ENCODE data around the gene METTL6. TPM values are rescaled to one million over a fixed set of nuclear protein-coding genes. Genes with fewer than 3 reads are reported as not detected.
A peak's percentile ranks its signal among the peaks of the same experiment; 100 is the strongest.

Gene METTL6
- total and polyA plus RNA-seq, 7 experiments from 2014 or later, result 7.9 to 23.0 (median 18.3) TPM

- Mint-ChIP-seq H3K27ac (peak overlapping the region in 1 of 9 donors; percentile 59), H3K4me3 (no peak overlapping the region), H3K27me3 (no peaks in the 10 kb centered on the region), H3K36me3 (peaks cover 11 to 64% (median 45%) of the 10 kb centered on the region in 5 donors), H3K4me1 (peaks cover 0 to 35% (median 5%) of the 10 kb centered on the region in 7 donors), H3K9me3 (no peaks in the 10 kb centered on the region)
- DNase-seq (no peak), ATAC-seq (peak; percentile 55)
- no peaks in the 10 kb centered on the region for H3K4me1 ChIP-seq (ENCODE audit: control insufficient read depth in 2 of 2, insufficient read depth in 2 of 2, low read length in 2 of 2)
- ChIA-PET POLR2A (no interaction called here), CTCF (no interaction called here)
- intact Hi-C loops (cut with micrococcal nuclease), result no loop called here
- H3K27me3 ChIP-seq (ENCODE audit: control insufficient read depth in 2 of 2, insufficient read depth in 2 of 2, low read length in 2 of 2), result no peaks in the 10 kb centered on the region
- no peak overlapping the region for H3K27ac ChIP-seq (ENCODE audit: low read depth, low read length)
- H3K4me3 ChIP-seq (ENCODE audit: low read length), result no peak overlapping the region
- H3K36me3 ChIP-seq (ENCODE audit: control insufficient read depth in 2 of 3, insufficient read depth in 3 of 3, low read length in 3 of 3), result peaks cover 13 to 73% (median 31%) of the 10 kb centered on the region in 3 experiments
- H3K9me3 ChIP-seq (ENCODE audit: control insufficient read depth in 2 of 3, low read length in 3 of 3), result no peaks in the 10 kb centered on the region
Observed at GRCh38 chr3:15438983-15439382, 11.6 kb upstream of the METTL6 start.

- intact Hi-C loops (cut with micrococcal nuclease), result no loop called here
- no peaks in the 10 kb centered on the region for H3K9me3 Mint-ChIP-seq
- DNase-seq (no peak), ATAC-seq (no peak)
- POLR2A ChIA-PET, result no interaction called here
- Histone ChIP-seq H3K36me3 (ENCODE audit: control insufficient read depth in 2 of 3, insufficient read depth in 3 of 3, low read length in 3 of 3) (peaks cover 25 to 87% (median 39%) of the 10 kb centered on the region in 3 experiments), H3K4me3 (ENCODE audit: low read length) (no peak overlapping the region), H3K27ac (ENCODE audit: low read depth, low read length) (no peak overlapping the region), H3K27me3 (ENCODE audit: control insufficient read depth in 2 of 2, insufficient read depth in 2 of 2, low read length in 2 of 2) (no peaks in the 10 kb centered on the region), H3K9me3 (ENCODE audit: control insufficient read depth in 2 of 3, low read length in 3 of 3) (no peaks in the 10 kb centered on the region), H3K4me1 (ENCODE audit: control insufficient read depth in 2 of 2, insufficient read depth in 2 of 2, low read length in 2 of 2) (no peaks in the 10 kb centered on the region)
- peaks cover 13 to 64% (median 38%) of the 10 kb centered on the region in 5 donors for H3K36me3 Mint-ChIP-seq
- CTCF ChIA-PET, result no interaction called here
- no peak overlapping the region for H3K27ac Mint-ChIP-seq
- no peak overlapping the region for H3K4me3 Mint-ChIP-seq
- H3K27me3 Mint-ChIP-seq, result no peaks in the 10 kb centered on the region
- peaks cover 5 to 42% (median 15%) of the 10 kb centered on the region in 7 donors for H3K4me1 Mint-ChIP-seq
Observed at GRCh38 chr3:15436246-15436645, 8.9 kb upstream of the METTL6 start.

- Mint-ChIP-seq H3K36me3 (peaks cover 9 to 55% (median 30%) of the 10 kb centered on the region in 5 donors), H3K4me1 (peaks cover 6 to 40% (median 27%) of the 10 kb centered on the region in 7 donors), H3K9me3 (no peaks in the 10 kb centered on the region), H3K4me3 (no peak overlapping the region), H3K27me3 (no peaks in the 10 kb centered on the region), H3K27ac (no peak overlapping the region)
- POLR2A ChIA-PET, result no interaction called here
- no peak overlapping the region for H3K4me3 ChIP-seq (ENCODE audit: low read length)
- no peak overlapping the region for H3K27ac ChIP-seq (ENCODE audit: low read depth, low read length)
- CTCF ChIA-PET, result interaction anchor here (0.5 to 1.3 kb wide), 2 partner anchors 230 to 292 kb away, joined by 3 read pairs; no protein-coding TSS in a partner anchor
- H3K4me1 ChIP-seq (ENCODE audit: control insufficient read depth in 2 of 2, insufficient read depth in 2 of 2, low read length in 2 of 2), result no peaks in the 10 kb centered on the region
- H3K9me3 ChIP-seq (ENCODE audit: control insufficient read depth in 2 of 3, low read length in 3 of 3), result no peaks in the 10 kb centered on the region
- intact Hi-C loops (cut with micrococcal nuclease), result no loop called here
- no peak for DNase-seq
- no peaks in the 10 kb centered on the region for H3K27me3 ChIP-seq (ENCODE audit: control insufficient read depth in 2 of 2, insufficient read depth in 2 of 2, low read length in 2 of 2)
- H3K36me3 ChIP-seq (ENCODE audit: control insufficient read depth in 2 of 3, insufficient read depth in 3 of 3, low read length in 3 of 3), result peaks cover 25 to 81% (median 32%) of the 10 kb centered on the region in 3 experiments
- ATAC-seq, result no peak
Observed at GRCh38 chr3:15434756-15435155, 7.4 kb upstream of the METTL6 start.

GRCh38 chr3:15433531-15433930 lies 6.2 kb upstream of the METTL6 start:
- Mint-ChIP-seq H3K27me3 (no peaks in the 10 kb centered on the region), H3K4me3 (no peak overlapping the region), H3K27ac (peak overlapping the region in 1 of 9 donors; percentile 56), H3K4me1 (peaks cover 13 to 47% (median 39%) of the 10 kb centered on the region in 7 donors), H3K36me3 (peaks cover 4 to 43% (median 21%) of the 10 kb centered on the region in 5 donors), H3K9me3 (no peaks in the 10 kb centered on the region)
- ATAC-seq (no peak), DNase-seq (no peak)
- ChIA-PET POLR2A (interaction anchor here (0.6 to 1.1 kb wide), 2 partner anchors 9 to 1066 kb away, joined by 3 read pairs; no protein-coding TSS in a partner anchor), CTCF (no interaction called here)
- no peak overlapping the region for H3K27ac ChIP-seq (ENCODE audit: low read depth, low read length)
- H3K9me3 ChIP-seq (ENCODE audit: control insufficient read depth in 2 of 3, low read length in 3 of 3), result no peaks in the 10 kb centered on the region
- H3K27me3 ChIP-seq (ENCODE audit: control insufficient read depth in 2 of 2, insufficient read depth in 2 of 2, low read length in 2 of 2), result no peaks in the 10 kb centered on the region
- peaks cover 6 to 8% of the 10 kb centered on the region in 2 donors for H3K4me1 ChIP-seq (ENCODE audit: control insufficient read depth in 2 of 2, insufficient read depth in 2 of 2, low read length in 2 of 2)
- no peak overlapping the region for H3K4me3 ChIP-seq (ENCODE audit: low read length)
- H3K36me3 ChIP-seq (ENCODE audit: control insufficient read depth in 2 of 3, insufficient read depth in 3 of 3, low read length in 3 of 3), result peaks cover 25 to 71% (median 32%) of the 10 kb centered on the region in 3 experiments
- intact Hi-C loops (cut with micrococcal nuclease), result no loop called here

GRCh38 chr3:15431256-15431837 lies 4.0 kb upstream of the METTL6 start:
- no peak for DNase-seq
- H3K27me3 ChIP-seq (ENCODE audit: control insufficient read depth in 2 of 2, insufficient read depth in 2 of 2, low read length in 2 of 2), result no peaks in the 10 kb centered on the region
- peak overlapping the region in 2 of 10 donors; percentile 37 to 47 for H3K4me3 Mint-ChIP-seq
- H3K27ac ChIP-seq (ENCODE audit: low read depth, low read length), result no peak overlapping the region
- peak overlapping the region in 4 of 9 donors; percentile 6 to 76 (median 44) for H3K27ac Mint-ChIP-seq
- intact Hi-C loops (cut with micrococcal nuclease), result no loop called here
- no peaks in the 10 kb centered on the region for H3K27me3 Mint-ChIP-seq
- no peaks in the 10 kb centered on the region for H3K9me3 Mint-ChIP-seq
- H3K4me3 ChIP-seq (ENCODE audit: low read length), result no peak overlapping the region
- H3K4me1 ChIP-seq (ENCODE audit: control insufficient read depth in 2 of 2, insufficient read depth in 2 of 2, low read length in 2 of 2), result peaks cover 12 to 17% of the 10 kb centered on the region in 2 donors
- H3K9me3 ChIP-seq (ENCODE audit: control insufficient read depth in 2 of 3, low read length in 3 of 3), result no peaks in the 10 kb centered on the region
- H3K36me3 ChIP-seq (ENCODE audit: control insufficient read depth in 2 of 3, insufficient read depth in 3 of 3, low read length in 3 of 3), result peaks cover 21 to 62% (median 22%) of the 10 kb centered on the region in 3 experiments
- POLR2A ChIA-PET, result no interaction called here
- peaks cover 30 to 65% (median 46%) of the 10 kb centered on the region in 7 donors for H3K4me1 Mint-ChIP-seq
- CTCF ChIA-PET, result no interaction called here
- H3K36me3 Mint-ChIP-seq, result peaks cover 7 to 44% (median 25%) of the 10 kb centered on the region in 5 donors
- no peak for ATAC-seq

- peak overlapping the region in 2 of 10 donors; percentile 11 to 29 for H3K4me3 Mint-ChIP-seq
- ATAC-seq (no peak), DNase-seq (no peak)
- H3K27me3 Mint-ChIP-seq, result no peaks in the 10 kb centered on the region
- H3K4me3 ChIP-seq (ENCODE audit: low read length), result no peak overlapping the region
- H3K27ac ChIP-seq (ENCODE audit: low read depth, low read length), result no peak overlapping the region
- no peaks in the 10 kb centered on the region for H3K27me3 ChIP-seq (ENCODE audit: control insufficient read depth in 2 of 2, insufficient read depth in 2 of 2, low read length in 2 of 2)
- ChIA-PET POLR2A (interaction anchor here (0.9 to 1.7 kb wide), 2 partner anchors 166 to 227 kb away, joined by 3 to 4 read pairs; no protein-coding TSS in a partner anchor), CTCF (no interaction called here)
- H3K27ac Mint-ChIP-seq, result peak overlapping the region in 2 of 9 donors; percentile 76 to 93
- peaks cover 37 to 72% (median 53%) of the 10 kb centered on the region in 7 donors for H3K4me1 Mint-ChIP-seq
- peaks cover 18 to 23% of the 10 kb centered on the region in 2 donors for H3K4me1 ChIP-seq (ENCODE audit: control insufficient read depth in 2 of 2, insufficient read depth in 2 of 2, low read length in 2 of 2)
- H3K9me3 Mint-ChIP-seq, result no peaks in the 10 kb centered on the region
- H3K9me3 ChIP-seq (ENCODE audit: control insufficient read depth in 2 of 3, low read length in 3 of 3), result no peaks in the 10 kb centered on the region
- intact Hi-C loops (cut with micrococcal nuclease), result no loop called here
- H3K36me3 Mint-ChIP-seq, result peaks cover 7 to 48% (median 20%) of the 10 kb centered on the region in 5 donors
- H3K36me3 ChIP-seq (ENCODE audit: control insufficient read depth in 2 of 3, insufficient read depth in 3 of 3, low read length in 3 of 3), result peaks cover 18 to 54% (median 21%) of the 10 kb centered on the region in 3 experiments
Observed at GRCh38 chr3:15430624-15431023, 3.3 kb upstream of the METTL6 start.

All from naive thymus-derived CD4-positive, alpha-beta T cell (primary cell).